Nephron progenitor cell (in vitro differentiated cells): ENCODE results near the gene SLC38A2.
"Not testable (repeated sequence)": the region's sequence is repeated elsewhere in the genome, so short reads cannot be mapped to it uniquely, and the experiment has no call there.

ENCODE experiments used
- DNase-seq: peaks from one replicate; pipeline ENCODE4 v3.0.0; 2021
- H3K27ac Mint-ChIP-seq: 2 replicates; pipeline ENCODE4 v1.8.0; 2021; ENCODE audit warnings: mild to moderate bottlenecking, moderate library complexity, mixed read lengths
- H3K27me3 Mint-ChIP-seq: 2 replicates; pipeline ENCODE4 v1.8.0; 2021; ENCODE audit warnings: mild to moderate bottlenecking, low read depth, mixed read lengths; ENCODE audit not compliant: poor library complexity
- H3K36me3 Mint-ChIP-seq: 2 replicates; pipeline ENCODE4 v1.8.0; 2021; ENCODE audit warnings: low read depth, mixed read lengths
- H3K4me1 Mint-ChIP-seq: 2 replicates; pipeline ENCODE4 v1.8.0; 2021; ENCODE audit warnings: mixed read lengths
- H3K4me3 Mint-ChIP-seq: 2 replicates; pipeline ENCODE4 v1.8.0; 2021; ENCODE audit warnings: mild to moderate bottlenecking, moderate library complexity, mixed read lengths
- H3K9me3 Mint-ChIP-seq: 2 replicates; pipeline ENCODE4 v1.8.0; 2021; ENCODE audit warnings: mild to moderate bottlenecking, moderate library complexity, mixed read lengths
- TF ChIP-seq, protein P1 (sequence below): fragments of 200-600 bp; sonication (generic); IDR thresholded peaks from 2 replicates; pipeline ENCODE4 v1.5.0; 2021; ENCODE audit warnings: antibody characterized with exemption

SLC38A2 gene

DNA sequence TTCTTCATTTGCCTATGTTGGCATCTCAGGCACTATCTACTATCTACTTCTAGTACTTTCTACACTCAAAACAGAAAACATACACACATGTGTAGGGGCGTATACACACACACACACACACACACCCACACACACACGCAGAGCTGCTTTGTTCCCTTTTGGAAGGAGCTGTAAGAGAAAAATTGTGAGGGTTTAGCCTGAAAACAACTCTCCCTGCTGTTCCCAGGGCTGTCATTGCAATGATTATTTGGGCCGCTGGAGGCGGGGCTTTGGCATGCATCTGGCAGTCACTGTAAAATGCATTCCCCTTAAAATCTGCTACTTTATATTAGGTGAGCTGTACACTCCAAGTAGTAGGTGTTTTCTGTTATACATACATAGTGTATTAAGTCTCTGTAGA lies 29.1 kb upstream of the SLC38A2 start:
- DNase-seq, result no peak
- peak overlapping the region; percentile 4 for H3K27ac Mint-ChIP-seq
- H3K36me3 Mint-ChIP-seq, result peaks cover 31% of the 10 kb centered on the region
- TF ChIP-seq, protein P1, sequence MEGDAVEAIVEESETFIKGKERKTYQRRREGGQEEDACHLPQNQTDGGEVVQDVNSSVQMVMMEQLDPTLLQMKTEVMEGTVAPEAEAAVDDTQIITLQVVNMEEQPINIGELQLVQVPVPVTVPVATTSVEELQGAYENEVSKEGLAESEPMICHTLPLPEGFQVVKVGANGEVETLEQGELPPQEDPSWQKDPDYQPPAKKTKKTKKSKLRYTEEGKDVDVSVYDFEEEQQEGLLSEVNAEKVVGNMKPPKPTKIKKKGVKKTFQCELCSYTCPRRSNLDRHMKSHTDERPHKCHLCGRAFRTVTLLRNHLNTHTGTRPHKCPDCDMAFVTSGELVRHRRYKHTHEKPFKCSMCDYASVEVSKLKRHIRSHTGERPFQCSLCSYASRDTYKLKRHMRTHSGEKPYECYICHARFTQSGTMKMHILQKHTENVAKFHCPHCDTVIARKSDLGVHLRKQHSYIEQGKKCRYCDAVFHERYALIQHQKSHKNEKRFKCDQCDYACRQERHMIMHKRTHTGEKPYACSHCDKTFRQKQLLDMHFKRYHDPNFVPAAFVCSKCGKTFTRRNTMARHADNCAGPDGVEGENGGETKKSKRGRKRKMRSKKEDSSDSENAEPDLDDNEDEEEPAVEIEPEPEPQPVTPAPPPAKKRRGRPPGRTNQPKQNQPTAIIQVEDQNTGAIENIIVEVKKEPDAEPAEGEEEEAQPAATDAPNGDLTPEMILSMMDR, result no peak
- peaks cover 24% of the 10 kb centered on the region for H3K4me1 Mint-ChIP-seq
- no peaks in the 10 kb centered on the region for H3K27me3 Mint-ChIP-seq
- H3K9me3 Mint-ChIP-seq, result peaks cover 27% of the 10 kb centered on the region
- no peak overlapping the region for H3K4me3 Mint-ChIP-seq

DNA sequence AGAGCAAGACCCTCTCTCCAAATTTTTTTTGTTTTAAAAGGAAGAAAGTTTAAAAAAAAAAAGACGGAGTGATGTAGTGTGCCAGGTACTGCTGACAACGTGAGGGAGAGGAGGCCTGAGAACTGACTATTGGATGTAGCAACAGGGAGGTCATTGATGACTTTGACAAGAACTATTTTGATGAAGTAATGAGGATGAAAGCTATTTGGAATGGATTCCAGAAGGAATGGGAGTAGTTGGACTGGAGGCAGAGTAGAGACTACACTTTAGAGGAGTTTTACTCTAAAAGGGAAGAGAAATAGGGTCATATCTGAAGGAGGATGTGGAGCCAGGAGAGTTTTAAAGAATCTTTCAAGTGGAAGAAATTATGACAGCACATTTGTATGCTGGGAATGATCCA lies 27.8 kb upstream of the SLC38A2 start:
- TF ChIP-seq, protein P1, result no peak
- H3K4me1 Mint-ChIP-seq, result peaks cover 24% of the 10 kb centered on the region
- no peak overlapping the region for H3K4me3 Mint-ChIP-seq
- H3K27me3 Mint-ChIP-seq, result no peaks in the 10 kb centered on the region
- H3K9me3 Mint-ChIP-seq, result peaks cover 30% of the 10 kb centered on the region
- H3K36me3 Mint-ChIP-seq, result peaks cover 38% of the 10 kb centered on the region
- no peak overlapping the region for H3K27ac Mint-ChIP-seq
- no peak for DNase-seq

DNA sequence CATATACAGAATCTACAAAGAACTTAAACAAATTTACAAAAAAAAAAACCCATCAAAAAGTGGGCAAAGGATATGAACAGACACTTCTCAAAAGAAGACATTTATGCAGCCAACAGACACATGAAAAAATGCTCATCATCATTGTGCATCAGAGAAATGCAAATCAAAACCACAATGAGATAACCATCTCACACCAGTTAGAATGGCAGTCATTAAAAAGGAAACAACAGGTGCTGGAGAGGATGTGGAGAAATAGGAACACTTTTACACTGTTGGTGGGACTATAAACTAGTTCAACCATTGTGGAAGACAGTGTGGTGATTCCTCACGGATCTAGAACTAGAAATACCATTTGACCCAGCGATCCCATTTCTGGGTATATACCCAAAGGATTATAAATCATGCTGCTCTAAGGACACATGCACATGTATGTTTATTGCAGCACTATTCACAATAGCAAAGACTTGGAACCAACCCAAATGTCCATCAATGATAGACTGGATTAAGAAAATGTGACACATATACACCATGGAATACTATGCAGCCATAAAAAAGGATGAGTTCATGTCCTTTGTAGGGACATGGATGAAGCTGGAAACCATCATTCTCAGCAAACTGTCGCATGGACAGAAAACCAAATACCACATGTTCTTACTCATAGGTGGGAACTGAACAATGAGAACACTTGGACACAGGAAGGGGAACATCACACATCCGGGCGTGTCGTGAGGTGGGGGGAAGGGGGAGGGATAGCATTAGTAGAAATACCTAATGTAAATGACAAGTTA lies 27.1 kb upstream of the SLC38A2 start:
- DNase-seq, H3K27ac Mint-ChIP-seq, H3K27me3 Mint-ChIP-seq, H3K4me3 Mint-ChIP-seq: not testable (repeated sequence)
- H3K4me1 Mint-ChIP-seq, result peaks cover 24% of the 10 kb centered on the region
- peaks cover 30% of the 10 kb centered on the region for H3K9me3 Mint-ChIP-seq
- H3K36me3 Mint-ChIP-seq, result peaks cover 38% of the 10 kb centered on the region

DNA sequence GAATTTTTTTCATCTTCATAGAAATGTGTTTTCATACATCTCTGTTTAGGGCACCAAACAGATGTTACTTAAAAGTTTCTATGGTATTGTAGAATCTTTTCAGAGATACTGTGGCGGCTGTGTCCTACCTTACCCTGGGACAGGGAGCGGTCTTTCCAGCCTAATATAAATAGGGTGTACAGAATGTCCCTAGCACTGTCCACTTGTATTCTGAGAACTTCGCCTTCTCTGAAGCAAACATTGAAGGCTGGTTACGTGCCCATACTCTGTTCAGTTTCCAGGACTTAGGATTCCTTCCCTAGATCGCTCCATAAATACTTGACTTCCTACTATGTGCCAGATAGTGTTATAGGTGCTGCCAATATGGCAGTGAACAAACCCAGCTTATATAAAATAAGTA lies 24.3 kb upstream of the SLC38A2 start:
- Mint-ChIP-seq H3K9me3 (peaks cover 30% of the 10 kb centered on the region), H3K27me3 (no peaks in the 10 kb centered on the region), H3K4me1 (peaks cover 19% of the 10 kb centered on the region), H3K4me3 (no peak overlapping the region), H3K36me3 (peaks cover 46% of the 10 kb centered on the region), H3K27ac (no peak overlapping the region)
- DNase-seq, result no peak
- TF ChIP-seq, protein P1, result no peak

DNA sequence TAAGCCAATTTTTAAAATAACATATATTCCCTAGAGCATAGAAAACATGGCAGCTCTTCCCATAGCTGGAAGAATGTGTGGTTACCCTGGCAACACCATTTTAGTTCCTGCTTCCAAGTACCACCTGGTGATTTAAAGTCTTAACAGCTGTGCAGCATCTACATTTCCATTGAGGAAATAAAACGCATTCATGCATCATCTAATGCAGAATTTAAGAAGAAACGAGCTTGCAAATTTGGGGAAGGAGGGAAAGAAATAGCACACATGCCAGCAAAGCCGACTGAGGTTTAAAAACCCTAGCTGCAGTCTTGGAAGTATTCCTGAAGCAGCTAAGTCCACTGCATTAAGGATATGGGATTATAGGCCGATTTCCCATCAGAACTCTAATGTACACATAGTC lies 22.8 kb upstream of the SLC38A2 start:
- H3K27me3 Mint-ChIP-seq, result no peaks in the 10 kb centered on the region
- peaks cover 30% of the 10 kb centered on the region for H3K9me3 Mint-ChIP-seq
- H3K4me1 Mint-ChIP-seq, result peaks cover 24% of the 10 kb centered on the region
- H3K36me3 Mint-ChIP-seq, result peaks cover 52% of the 10 kb centered on the region
- H3K4me3 Mint-ChIP-seq, result no peak overlapping the region
- TF ChIP-seq, protein P1, result no peak
- H3K27ac Mint-ChIP-seq, result no peak overlapping the region
- DNase-seq, result no peak

DNA sequence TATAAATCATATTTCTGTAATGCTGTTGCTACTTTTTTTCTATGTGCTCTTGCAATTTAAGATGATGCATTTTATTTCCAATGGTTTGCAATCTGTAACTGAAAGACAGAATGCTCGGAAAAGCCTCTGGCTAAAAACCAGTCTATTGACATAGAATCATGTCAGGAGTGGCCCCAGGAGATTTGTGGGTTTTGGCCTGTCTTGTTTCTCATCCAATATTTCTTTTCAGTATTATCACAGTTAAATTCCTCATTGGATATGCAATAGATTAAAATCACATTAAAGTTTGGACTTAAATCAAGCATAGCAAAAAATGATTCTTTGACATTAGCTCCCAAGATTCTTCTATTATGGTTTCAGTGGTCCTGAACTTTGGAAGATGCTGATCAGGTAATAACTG lies 19.1 kb upstream of the SLC38A2 start:
- Mint-ChIP-seq H3K4me1 (peaks cover 42% of the 10 kb centered on the region), H3K4me3 (no peak overlapping the region), H3K27me3 (peaks cover 4% of the 10 kb centered on the region), H3K27ac (no peak overlapping the region), H3K36me3 (peaks cover 35% of the 10 kb centered on the region), H3K9me3 (peaks cover 3% of the 10 kb centered on the region)
- no peak for DNase-seq
- TF ChIP-seq, protein P1, result no peak
